ENCODE measurements around the gene TMEM176B.

TMEM176B gene

DNA sequence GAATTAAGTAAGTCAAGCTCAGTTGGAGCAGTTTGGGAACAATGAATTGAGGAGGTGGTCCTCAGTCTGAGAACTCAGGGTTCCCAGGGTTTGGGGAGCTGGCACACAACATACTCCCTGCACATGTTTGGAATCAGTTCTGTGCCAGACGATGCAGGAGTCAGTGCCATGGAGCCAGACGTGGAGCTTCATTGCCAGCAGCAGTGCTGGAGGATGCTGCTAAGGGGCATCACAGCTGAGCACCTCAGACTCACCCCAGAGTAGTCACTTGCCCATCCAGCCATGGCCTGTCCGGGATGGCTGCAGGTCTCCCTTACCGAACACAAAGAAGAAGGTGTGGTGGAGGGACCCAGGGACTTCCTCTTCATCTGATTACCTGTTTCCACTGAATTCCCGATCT is 55.1 kb downstream of the TMEM176B start:
- Histone ChIP-seq H3K27ac (no peak overlapping the region), H3K4me3 (no peak overlapping the region), H3K36me3 (ENCODE audit: insufficient read depth, low read length) (no peaks in the 10 kb centered on the region), H3K9me3 (ENCODE audit: low read depth, low read length) (no peaks in the 10 kb centered on the region), H3K9ac (ENCODE audit: insufficient read length) (no peak overlapping the region)
- TF ChIP-seq FOXP2 (optimal IDR thresholded peaks at IDR 0.05; ENCODE audit: control extremely low read depth, extremely low read length, insufficient read depth), result no peak
- TF ChIP-seq EZH2 (IDR thresholded peaks at IDR 0.05), result no peak
- TF ChIP-seq POLR2AphosphoS5 (IDR thresholded peaks at IDR 0.05; ENCODE audit: borderline replicate concordance, low read depth, low read length), result no peak
- DNase-seq (ENCODE audit: low read depth, low spot score), result no peak

DNA sequence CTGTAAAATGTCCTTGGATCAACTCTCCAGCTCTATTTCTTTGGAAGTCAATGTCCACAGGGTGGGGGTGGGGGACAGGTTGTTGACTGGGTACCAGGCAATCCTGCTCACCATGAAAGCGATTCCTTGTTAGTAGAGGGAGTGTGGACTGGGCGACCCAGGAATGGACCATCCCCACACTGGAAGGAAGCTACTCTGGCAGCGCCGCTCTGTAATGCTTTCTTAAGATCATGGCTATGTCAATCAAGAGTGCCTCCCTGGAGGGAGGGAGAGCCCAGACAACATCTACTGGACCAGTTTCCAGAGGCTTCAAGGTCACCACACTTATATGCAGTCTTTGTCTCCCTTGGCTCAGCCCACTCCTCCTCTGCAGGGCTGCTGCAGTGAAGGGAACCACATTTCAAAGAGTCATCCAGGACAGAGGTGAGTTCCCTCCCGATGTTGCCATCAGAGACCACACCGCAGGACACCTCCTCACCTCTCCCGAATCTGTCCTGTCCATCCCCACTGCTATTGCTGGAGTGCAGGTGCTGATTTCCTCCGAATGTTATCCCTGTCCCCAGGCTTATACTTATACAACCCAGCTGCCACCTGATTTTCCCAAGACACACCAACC is 56.0 kb downstream of the TMEM176B start:
- no peak for DNase-seq (ENCODE audit: low read depth, low spot score)
- Histone ChIP-seq H3K36me3 (ENCODE audit: insufficient read depth, low read length) (no peaks in the 10 kb centered on the region), H3K4me3 (no peak overlapping the region), H3K9ac (ENCODE audit: insufficient read length) (no peak overlapping the region), H3K9me3 (ENCODE audit: low read depth, low read length) (no peaks in the 10 kb centered on the region), H3K27ac (no peak overlapping the region)
- TF ChIP-seq POLR2AphosphoS5 (IDR thresholded peaks at IDR 0.05; ENCODE audit: borderline replicate concordance, low read depth, low read length) (no peak), EZH2 (IDR thresholded peaks at IDR 0.05) (no peak), FOXP2 (optimal IDR thresholded peaks at IDR 0.05; ENCODE audit: control extremely low read depth, extremely low read length, insufficient read depth) (no peak)

DNA sequence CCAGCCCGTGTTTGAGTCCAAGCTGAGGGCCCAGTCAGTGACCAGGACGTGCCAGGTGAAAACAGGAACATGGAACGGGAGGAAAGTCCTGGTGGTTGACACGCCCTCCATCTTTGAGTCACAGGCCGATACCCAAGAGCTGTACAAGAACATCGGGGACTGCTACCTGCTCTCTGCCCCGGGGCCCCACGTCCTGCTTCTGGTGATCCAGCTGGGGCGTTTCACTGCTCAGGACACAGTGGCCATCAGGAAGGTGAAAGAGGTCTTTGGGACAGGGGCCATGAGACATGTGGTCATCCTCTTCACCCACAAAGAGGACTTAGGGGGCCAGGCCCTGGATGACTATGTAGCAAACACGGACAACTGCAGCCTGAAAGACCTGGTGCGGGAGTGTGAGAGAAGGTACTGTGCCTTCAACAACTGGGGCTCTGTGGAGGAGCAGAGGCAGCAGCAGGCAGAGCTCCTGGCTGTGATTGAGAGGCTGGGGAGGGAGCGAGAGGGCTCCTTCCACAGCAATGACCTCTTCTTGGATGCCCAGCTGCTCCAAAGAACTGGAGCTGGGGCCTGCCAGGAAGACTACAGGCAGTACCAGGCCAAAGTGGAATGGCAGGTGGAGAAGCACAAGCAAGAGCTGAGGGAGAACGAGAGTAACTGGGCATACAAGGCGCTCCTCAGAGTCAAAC is 57.7 kb downstream of the TMEM176B start:
- H3K9ac ChIP-seq (ENCODE audit: insufficient read length), result no peak overlapping the region
- H3K36me3 ChIP-seq (ENCODE audit: insufficient read depth, low read length), result no peaks in the 10 kb centered on the region
- H3K4me3 ChIP-seq, result no peak overlapping the region
- H3K9me3 ChIP-seq (ENCODE audit: low read depth, low read length), result no peaks in the 10 kb centered on the region
- no peak overlapping the region for H3K27ac ChIP-seq
- no peak for DNase-seq (ENCODE audit: low read depth, low spot score)
- TF ChIP-seq POLR2AphosphoS5 (IDR thresholded peaks at IDR 0.05; ENCODE audit: borderline replicate concordance, low read depth, low read length), result no peak
- no peak for TF ChIP-seq FOXP2 (optimal IDR thresholded peaks at IDR 0.05; ENCODE audit: control extremely low read depth, extremely low read length, insufficient read depth)
- TF ChIP-seq EZH2 (IDR thresholded peaks at IDR 0.05), result no peak
